BLaER1 (cell line): ENCODE results near the gene NANOS3.
"Not testable (repeated sequence)": the region's sequence is repeated elsewhere in the genome, so short reads cannot be mapped to it uniquely, and the experiment has no call there.

Experiments
- H3K27ac ChIP-seq: shearing (Covaris generic); formaldehyde crosslinking; 2 replicates; pipeline ENCODE4 v1.8.1; 2022
- H3K27me3 ChIP-seq: shearing (Covaris generic); formaldehyde crosslinking; 2 replicates; pipeline ENCODE4 v1.8.1; 2022
- H3K36me3 ChIP-seq: shearing (Covaris generic); formaldehyde crosslinking; 2 replicates; pipeline ENCODE4 v1.8.1; 2022
- H3K4me1 ChIP-seq: shearing (Covaris generic); formaldehyde crosslinking; 2 replicates; pipeline ENCODE4 v1.8.1; 2022
- H3K4me2 ChIP-seq: shearing (Covaris generic); formaldehyde crosslinking; 2 replicates; pipeline ENCODE4 v1.8.1; 2022
- H3K4me3 ChIP-seq: shearing (Covaris generic); formaldehyde crosslinking; 2 replicates; pipeline ENCODE4 v1.8.1; 2022
- H3K9ac ChIP-seq: shearing (Covaris generic); formaldehyde crosslinking; 2 replicates; pipeline ENCODE4 v1.8.1; 2022
- H3K9me3 ChIP-seq: shearing (Covaris generic); formaldehyde crosslinking; 2 replicates; pipeline ENCODE4 v1.8.1; 2022
- H4K20me1 ChIP-seq: shearing (Covaris generic); formaldehyde crosslinking; 2 replicates; pipeline ENCODE4 v1.8.1; 2022
- Cebpa-rat ChIP-seq: shearing (Covaris generic); IDR thresholded peaks from 2 replicates; pipeline ENCODE4 v1.8.1; 2022

Gene NANOS3

DNA sequence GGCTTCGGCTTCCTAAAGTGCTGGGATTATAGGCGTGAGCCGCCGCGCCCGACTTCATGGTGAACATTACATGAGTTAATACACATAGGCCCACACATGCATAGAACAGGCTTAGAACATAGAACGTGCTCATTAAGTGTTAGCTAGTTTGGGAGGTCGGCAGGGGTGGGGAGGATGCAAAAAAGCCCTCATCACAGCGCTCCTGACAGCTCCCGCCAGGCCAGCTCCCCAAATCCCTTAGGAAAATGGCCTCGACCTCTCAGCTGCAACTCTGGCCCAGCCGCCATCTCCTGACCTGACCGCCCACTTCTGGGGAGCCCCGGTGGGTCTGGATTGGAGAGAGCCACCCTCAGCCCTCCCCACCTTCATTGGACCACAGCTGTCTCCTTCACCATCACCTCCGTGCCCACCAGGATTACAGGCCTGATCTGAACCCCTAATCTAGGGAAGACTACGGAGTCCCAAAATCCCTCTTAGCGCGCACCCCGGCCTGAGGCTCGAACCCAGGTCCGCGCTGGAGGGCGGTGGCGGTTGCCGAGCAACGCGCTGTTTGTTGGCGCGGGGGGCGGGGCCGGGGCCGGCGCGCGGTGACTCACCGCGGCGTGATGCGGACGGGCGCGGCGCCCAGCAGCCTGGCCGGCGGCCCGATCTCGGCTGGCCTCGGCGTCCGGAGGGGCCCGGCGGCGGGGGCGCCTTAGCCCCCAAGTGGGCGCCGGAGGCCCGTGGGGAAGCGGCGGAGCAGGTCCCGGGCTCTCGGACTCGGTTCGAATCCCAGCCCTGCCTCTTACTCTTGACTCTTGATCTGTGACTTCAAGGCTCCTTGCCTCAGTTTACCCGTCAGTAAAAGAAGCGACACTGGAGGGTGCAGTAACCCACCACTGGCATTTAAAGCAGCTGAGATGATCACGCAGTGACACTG lies 26.7 kb upstream of the NANOS3 start:
- Histone ChIP-seq H3K27ac (no peak overlapping the region), H4K20me1 (no peaks in the 10 kb centered on the region), H3K4me1 (peaks cover 45% of the 10 kb centered on the region), H3K27me3 (peaks cover 13% of the 10 kb centered on the region; the same call in 1 of the 2 replicates), H3K9me3 (no peaks in the 10 kb centered on the region), H3K9ac (no peak overlapping the region), H3K36me3 (no peaks in the 10 kb centered on the region), H3K4me2 (peak overlapping the region; percentile 4; the same call in 1 of the 2 replicates), H3K4me3 (no peak overlapping the region)
- TF ChIP-seq Cebpa-rat: no peak

GRCh38 chr19:13850910-13851733 lies 25.8 kb upstream of the NANOS3 start:
- H3K9ac ChIP-seq: no peak overlapping the region

GRCh38 chr19:13851734-13852114 lies 25.2 kb upstream of the NANOS3 start:
- H3K9ac ChIP-seq, H3K4me3 ChIP-seq, H3K9me3 ChIP-seq, H3K36me3 ChIP-seq, H3K27ac ChIP-seq, H3K4me2 ChIP-seq, H4K20me1 ChIP-seq: not testable (repeated sequence)
- peaks cover 13% of the 10 kb centered on the region; the same call in 1 of the 2 replicates for H3K27me3 ChIP-seq
- peaks cover 31% of the 10 kb centered on the region for H3K4me1 ChIP-seq

More at GRCh38 chr19:13850910-13851733, 25.8 kb upstream of the NANOS3 start:
- H3K27me3 ChIP-seq: peaks cover 13% of the 10 kb centered on the region; the same call in 1 of the 2 replicates
- no peak for TF ChIP-seq Cebpa-rat
- no peaks in the 10 kb centered on the region for H4K20me1 ChIP-seq
- no peak overlapping the region for H3K27ac ChIP-seq
- no peak overlapping the region for H3K4me3 ChIP-seq
- peaks cover 37% of the 10 kb centered on the region for H3K4me1 ChIP-seq
- no peak overlapping the region for H3K4me2 ChIP-seq
- H3K9me3 ChIP-seq: no peaks in the 10 kb centered on the region
- no peaks in the 10 kb centered on the region for H3K36me3 ChIP-seq

- H3K27me3 ChIP-seq: peaks cover 13% of the 10 kb centered on the region; the same call in 1 of the 2 replicates
- not testable (repeated sequence) for H3K4me2 ChIP-seq, H3K9me3 ChIP-seq, H4K20me1 ChIP-seq, H3K9ac ChIP-seq, H3K4me3 ChIP-seq, H3K27ac ChIP-seq, H3K36me3 ChIP-seq
- peaks cover 26% of the 10 kb centered on the region for H3K4me1 ChIP-seq
Measured at GRCh38 chr19:13852171-13852707, 24.7 kb upstream of the NANOS3 start.

DNA sequence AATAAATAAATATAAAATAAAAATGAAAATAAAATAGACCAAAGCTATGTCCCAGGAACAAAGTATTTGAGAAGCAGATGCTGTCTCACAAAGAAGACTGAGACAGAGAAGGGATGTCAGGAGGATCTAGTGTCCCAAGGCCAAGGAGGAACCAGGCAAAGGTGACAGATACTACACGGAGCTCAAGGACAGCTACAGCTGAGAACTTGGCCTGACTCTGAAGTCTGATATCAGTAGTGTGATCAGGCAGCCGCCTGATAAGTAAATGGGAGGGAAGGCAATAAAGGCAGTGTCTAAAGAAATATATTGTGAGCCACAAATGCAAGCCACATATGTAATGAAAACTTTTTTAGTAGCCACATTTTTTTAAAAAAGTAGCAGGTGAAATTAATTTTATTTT lies 20.4 kb upstream of the NANOS3 start:
- Histone ChIP-seq H3K36me3 (no peaks in the 10 kb centered on the region), H3K4me3 (no peak overlapping the region), H3K27ac (no peak overlapping the region), H3K27me3 (peaks cover 6% of the 10 kb centered on the region), H3K4me2 (no peak overlapping the region), H3K4me1 (peaks cover 6% of the 10 kb centered on the region), H3K9me3 (no peaks in the 10 kb centered on the region), H4K20me1 (no peaks in the 10 kb centered on the region), H3K9ac (no peak overlapping the region)
- no peak for TF ChIP-seq Cebpa-rat

DNA sequence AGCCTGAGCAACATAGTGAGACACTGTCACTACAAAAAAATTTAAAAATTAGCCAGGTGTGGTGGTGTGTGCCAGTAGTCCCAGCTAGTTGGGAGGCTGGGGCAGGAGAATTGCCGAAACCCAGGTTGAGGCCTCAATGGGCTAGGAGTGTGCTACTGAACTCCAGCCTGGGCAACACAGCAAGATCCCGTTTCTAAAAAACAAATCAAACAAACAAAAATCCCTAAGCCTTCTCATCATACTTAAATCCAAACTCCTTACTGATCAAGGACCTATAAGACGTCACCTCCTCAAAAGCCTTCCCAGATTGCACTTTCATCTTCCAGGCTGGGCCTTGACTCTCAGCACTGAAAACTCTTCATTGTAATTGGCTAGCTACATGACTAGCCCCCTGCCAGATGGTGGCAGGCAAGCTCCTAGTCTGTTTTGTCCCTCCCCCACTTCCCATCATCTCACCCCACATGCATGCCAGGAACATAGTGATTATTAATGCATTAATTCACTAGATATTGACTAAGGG lies 17.5 kb upstream of the NANOS3 start:
- Histone ChIP-seq H3K4me3 (no peak overlapping the region), H3K9me3 (no peaks in the 10 kb centered on the region), H3K27me3 (peaks cover 24% of the 10 kb centered on the region), H3K4me2 (no peak overlapping the region), H4K20me1 (no peaks in the 10 kb centered on the region), H3K36me3 (no peaks in the 10 kb centered on the region), H3K27ac (no peak overlapping the region), H3K9ac (no peak overlapping the region), H3K4me1 (peaks cover 22% of the 10 kb centered on the region)
- TF ChIP-seq Cebpa-rat: no peak

- H3K4me2 ChIP-seq: peak overlapping the region; percentile 90
Measured at GRCh38 chr19:13860679-13861391, 16.1 kb upstream of the NANOS3 start.

GRCh38 chr19:13861392-13861713 lies 15.6 kb upstream of the NANOS3 start:
- Histone ChIP-seq H3K27ac (no peak overlapping the region), H3K36me3 (no peaks in the 10 kb centered on the region), H4K20me1 (no peaks in the 10 kb centered on the region), H3K4me1 (peaks cover 31% of the 10 kb centered on the region), H3K4me2 (peak overlapping the region; percentile 90), H3K4me3 (peak overlapping the region; percentile 59; the same call in 1 of the 2 replicates), H3K9me3 (no peaks in the 10 kb centered on the region), H3K9ac (0 out of 2 replicates have a peak overlapping the region, but pooled peaks have one; percentile 51), H3K27me3 (peaks cover 40% of the 10 kb centered on the region)
- no peak for TF ChIP-seq Cebpa-rat

More at GRCh38 chr19:13860679-13861391, 16.1 kb upstream of the NANOS3 start:
- 0 out of 2 replicates have a peak overlapping the region, but pooled peaks have one; percentile 51 for H3K9ac ChIP-seq
- H3K4me1 ChIP-seq: peaks cover 26% of the 10 kb centered on the region
- H3K4me3 ChIP-seq: no peak overlapping the region
- H3K9me3 ChIP-seq: no peaks in the 10 kb centered on the region
- H3K36me3 ChIP-seq: no peaks in the 10 kb centered on the region
- H3K27ac ChIP-seq: no peak overlapping the region
- TF ChIP-seq Cebpa-rat: no peak
- H4K20me1 ChIP-seq: no peaks in the 10 kb centered on the region
- peaks cover 35% of the 10 kb centered on the region for H3K27me3 ChIP-seq
